Measurements from ENCODE around the gene BCAS1.

DNA sequence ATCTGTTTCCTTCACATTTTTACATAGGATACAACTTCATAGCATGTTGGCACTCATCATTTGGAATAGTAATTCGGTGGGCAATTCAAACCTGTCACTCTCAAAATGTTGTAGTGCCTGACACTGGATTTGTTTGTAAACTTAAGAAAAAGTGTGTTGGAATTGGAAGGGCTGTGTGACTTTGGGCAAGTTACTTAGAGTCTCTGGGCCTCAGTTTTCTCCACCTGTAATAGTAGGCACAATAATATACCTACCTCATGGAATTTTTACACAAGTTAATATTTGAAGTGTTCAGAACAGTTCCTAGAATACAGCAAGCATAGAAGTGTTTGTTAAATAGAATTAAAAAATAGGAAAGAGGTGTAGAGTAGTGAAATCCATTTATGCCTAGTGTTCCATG is 15.0 kb upstream of the BCAS1 start:
- TF ChIP-seq CEBPB (IDR thresholded peaks at IDR 0.05): no peak
- TF ChIP-seq, protein P1, sequence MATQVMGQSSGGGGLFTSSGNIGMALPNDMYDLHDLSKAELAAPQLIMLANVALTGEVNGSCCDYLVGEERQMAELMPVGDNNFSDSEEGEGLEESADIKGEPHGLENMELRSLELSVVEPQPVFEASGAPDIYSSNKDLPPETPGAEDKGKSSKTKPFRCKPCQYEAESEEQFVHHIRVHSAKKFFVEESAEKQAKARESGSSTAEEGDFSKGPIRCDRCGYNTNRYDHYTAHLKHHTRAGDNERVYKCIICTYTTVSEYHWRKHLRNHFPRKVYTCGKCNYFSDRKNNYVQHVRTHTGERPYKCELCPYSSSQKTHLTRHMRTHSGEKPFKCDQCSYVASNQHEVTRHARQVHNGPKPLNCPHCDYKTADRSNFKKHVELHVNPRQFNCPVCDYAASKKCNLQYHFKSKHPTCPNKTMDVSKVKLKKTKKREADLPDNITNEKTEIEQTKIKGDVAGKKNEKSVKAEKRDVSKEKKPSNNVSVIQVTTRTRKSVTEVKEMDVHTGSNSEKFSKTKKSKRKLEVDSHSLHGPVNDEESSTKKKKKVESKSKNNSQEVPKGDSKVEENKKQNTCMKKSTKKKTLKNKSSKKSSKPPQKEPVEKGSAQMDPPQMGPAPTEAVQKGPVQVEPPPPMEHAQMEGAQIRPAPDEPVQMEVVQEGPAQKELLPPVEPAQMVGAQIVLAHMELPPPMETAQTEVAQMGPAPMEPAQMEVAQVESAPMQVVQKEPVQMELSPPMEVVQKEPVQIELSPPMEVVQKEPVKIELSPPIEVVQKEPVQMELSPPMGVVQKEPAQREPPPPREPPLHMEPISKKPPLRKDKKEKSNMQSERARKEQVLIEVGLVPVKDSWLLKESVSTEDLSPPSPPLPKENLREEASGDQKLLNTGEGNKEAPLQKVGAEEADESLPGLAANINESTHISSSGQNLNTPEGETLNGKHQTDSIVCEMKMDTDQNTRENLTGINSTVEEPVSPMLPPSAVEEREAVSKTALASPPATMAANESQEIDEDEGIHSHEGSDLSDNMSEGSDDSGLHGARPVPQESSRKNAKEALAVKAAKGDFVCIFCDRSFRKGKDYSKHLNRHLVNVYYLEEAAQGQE (IDR thresholded peaks at IDR 0.05; ENCODE audit: low read depth): no peak
- no peak for TF ChIP-seq NFIC (IDR thresholded peaks at IDR 0.05)
- TF ChIP-seq EGR1 (IDR thresholded peaks at IDR 0.05): no peak
- TF ChIP-seq EP300 (IDR thresholded peaks at IDR 0.05; ENCODE audit: borderline replicate concordance): no peak
- TF ChIP-seq, protein P2, sequence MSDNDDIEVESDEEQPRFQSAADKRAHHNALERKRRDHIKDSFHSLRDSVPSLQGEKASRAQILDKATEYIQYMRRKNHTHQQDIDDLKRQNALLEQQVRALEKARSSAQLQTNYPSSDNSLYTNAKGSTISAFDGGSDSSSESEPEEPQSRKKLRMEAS (IDR thresholded peaks at IDR 0.05): no peak
- TF ChIP-seq TAF1 (IDR thresholded peaks at IDR 0.05; ENCODE audit: low read depth): no peak
- TF ChIP-seq YY1 (IDR thresholded peaks at IDR 0.05; ENCODE audit: low read depth): no peak
- TF ChIP-seq TEAD4 (IDR thresholded peaks at IDR 0.05): no peak
- TF ChIP-seq FOXM1 (IDR thresholded peaks at IDR 0.05; ENCODE audit: borderline replicate concordance, low read depth): no peak
